Retinal pigment epithelial cell (primary cell): ENCODE measurements around the gene FNDC3B.
A peak's percentile ranks its signal among the peaks of the same experiment; 100 is the strongest.

Source experiments
- DNase-seq: peaks from one replicate; pipeline ENCODE4 v3.0.0-alpha.2; 2010; ENCODE audit warnings: low read depth
- H3K4me3 ChIP-seq: 2 replicates; pipeline ENCODE4 v1.5.1; 2011; ENCODE audit warnings: mild to moderate bottlenecking, low read length, control low read depth, moderate library complexity
- TF ChIP-seq, protein P1 (sequence below): conservative IDR thresholded peaks from 2 replicates; pipeline ENCODE4 v1.5.1; 2011; ENCODE audit warnings: low read depth, low read length, control low read depth, inconsistent platforms

FNDC3B gene

DNA sequence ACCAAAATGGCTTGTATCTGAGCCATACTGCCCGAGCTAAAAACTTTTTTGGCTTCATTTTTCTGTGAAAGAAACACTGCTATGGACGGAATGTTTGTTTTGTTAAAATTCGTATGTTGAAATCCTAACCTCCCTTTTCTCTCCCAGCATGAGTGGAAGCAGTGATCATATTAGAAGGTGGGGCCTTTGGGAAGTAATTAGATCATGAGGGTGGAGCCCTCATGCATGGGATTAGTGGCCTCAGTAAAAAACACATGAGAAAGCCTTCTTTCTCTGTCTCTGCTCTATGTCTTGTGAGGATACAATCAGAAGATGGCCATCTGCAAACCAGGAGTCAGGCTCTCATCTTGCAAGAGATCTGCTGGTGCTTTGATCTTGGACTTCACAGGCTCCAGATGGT is 7.4 kb upstream of the FNDC3B start:
- no peak for DNase-seq
- no peak overlapping the region for H3K4me3 ChIP-seq
- TF ChIP-seq, protein P1, sequence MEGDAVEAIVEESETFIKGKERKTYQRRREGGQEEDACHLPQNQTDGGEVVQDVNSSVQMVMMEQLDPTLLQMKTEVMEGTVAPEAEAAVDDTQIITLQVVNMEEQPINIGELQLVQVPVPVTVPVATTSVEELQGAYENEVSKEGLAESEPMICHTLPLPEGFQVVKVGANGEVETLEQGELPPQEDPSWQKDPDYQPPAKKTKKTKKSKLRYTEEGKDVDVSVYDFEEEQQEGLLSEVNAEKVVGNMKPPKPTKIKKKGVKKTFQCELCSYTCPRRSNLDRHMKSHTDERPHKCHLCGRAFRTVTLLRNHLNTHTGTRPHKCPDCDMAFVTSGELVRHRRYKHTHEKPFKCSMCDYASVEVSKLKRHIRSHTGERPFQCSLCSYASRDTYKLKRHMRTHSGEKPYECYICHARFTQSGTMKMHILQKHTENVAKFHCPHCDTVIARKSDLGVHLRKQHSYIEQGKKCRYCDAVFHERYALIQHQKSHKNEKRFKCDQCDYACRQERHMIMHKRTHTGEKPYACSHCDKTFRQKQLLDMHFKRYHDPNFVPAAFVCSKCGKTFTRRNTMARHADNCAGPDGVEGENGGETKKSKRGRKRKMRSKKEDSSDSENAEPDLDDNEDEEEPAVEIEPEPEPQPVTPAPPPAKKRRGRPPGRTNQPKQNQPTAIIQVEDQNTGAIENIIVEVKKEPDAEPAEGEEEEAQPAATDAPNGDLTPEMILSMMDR = no peak

DNA sequence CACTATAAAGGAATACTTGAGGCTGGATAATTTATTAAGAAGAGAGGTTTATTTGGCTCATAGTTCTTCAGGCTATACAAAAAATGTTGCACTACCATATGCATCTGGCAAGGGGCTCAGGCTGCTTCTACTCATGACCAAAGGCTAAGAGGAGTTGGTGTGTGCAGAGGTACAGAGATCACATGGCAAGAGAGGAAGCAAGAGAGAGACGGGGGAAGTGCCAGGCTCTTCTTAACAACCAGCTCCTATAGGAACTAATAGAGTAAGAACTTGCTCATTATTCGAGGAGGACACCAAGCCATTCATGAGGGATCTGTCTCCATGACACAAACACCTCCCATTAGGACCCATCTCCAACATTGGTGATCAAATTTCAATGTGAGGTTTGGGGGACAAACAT is 6.0 kb upstream of the FNDC3B start:
- no peak for DNase-seq
- no peak overlapping the region for H3K4me3 ChIP-seq
- TF ChIP-seq, protein P1 = no peak

DNA sequence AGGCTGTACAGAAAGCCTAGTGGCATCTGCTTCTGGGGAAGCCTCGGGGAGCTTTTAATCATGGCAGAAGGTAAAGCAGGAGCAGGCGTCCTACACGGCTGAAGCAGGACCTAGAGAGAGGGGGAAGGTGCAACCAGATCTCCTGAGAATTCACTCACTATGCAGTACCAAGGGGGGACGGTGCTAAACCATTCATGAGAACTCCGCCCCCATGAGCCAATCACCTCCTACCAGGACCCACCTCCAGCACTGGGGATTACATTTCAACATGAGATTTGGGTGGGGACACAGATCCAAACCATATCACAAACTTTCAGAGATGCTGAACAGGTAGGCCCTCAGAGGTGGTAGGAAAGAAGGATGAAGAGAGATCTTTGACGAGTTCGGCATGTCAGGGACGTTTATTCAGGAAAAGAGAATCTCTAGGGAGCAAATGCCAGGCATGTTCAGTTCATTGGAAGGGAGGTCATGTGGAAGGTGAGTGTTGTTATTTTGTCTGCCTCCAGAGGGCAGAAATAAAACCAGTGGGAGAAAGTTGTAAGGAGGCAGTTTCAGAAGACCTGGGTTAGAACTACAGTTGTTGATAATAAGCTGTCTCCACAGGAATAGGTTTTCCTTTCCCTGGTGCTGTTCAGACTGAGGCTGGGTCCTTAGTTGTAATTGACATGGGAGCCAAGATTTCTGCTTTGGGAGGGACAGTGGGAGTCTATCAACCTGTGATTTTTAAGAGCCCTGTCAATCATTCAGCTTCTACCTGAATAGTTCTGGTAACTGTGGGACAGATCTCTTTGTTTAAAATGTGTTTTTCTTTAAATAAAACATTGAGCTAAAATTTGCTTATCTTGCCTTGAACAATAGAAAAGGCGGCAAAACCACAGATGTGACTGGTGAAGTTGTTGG is 4.3 kb upstream of the FNDC3B start:
- TF ChIP-seq, protein P1 = peak; percentile 52
- H3K4me3 ChIP-seq = no peak overlapping the region
- DNase-seq = no peak

DNA sequence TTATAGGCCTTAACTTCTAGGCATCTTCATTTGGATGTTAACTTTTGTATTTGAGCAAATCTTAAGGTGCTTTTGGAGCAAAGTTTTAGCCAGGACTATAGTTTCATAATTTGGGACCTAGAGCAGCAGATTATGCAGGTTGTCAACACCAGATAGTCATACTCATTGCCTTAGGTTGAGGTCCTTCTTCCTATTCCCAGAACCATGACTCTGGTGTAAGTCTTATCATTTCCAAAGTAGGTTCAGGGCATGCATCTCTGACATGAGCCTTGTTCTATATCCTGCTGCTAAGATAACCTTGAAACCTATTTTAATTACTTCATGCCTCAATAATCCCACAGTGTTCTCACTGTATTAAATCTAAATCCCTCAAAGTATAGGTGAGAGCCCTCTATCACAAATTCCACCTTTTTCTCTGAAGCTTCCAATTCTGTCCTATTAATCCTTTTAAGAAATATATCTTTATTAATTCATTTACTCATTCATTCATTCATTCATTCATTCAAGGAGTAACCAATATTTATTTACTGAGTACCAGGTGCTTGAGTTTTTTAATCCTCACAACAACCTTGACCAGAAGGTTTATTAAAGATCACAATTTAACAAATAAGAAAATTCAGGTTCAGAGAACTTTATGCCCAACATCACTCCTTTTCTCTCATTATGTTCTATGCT is 2.7 kb upstream of the FNDC3B start:
- no peak overlapping the region for H3K4me3 ChIP-seq
- no peak for DNase-seq
- TF ChIP-seq, protein P1 = no peak

DNA sequence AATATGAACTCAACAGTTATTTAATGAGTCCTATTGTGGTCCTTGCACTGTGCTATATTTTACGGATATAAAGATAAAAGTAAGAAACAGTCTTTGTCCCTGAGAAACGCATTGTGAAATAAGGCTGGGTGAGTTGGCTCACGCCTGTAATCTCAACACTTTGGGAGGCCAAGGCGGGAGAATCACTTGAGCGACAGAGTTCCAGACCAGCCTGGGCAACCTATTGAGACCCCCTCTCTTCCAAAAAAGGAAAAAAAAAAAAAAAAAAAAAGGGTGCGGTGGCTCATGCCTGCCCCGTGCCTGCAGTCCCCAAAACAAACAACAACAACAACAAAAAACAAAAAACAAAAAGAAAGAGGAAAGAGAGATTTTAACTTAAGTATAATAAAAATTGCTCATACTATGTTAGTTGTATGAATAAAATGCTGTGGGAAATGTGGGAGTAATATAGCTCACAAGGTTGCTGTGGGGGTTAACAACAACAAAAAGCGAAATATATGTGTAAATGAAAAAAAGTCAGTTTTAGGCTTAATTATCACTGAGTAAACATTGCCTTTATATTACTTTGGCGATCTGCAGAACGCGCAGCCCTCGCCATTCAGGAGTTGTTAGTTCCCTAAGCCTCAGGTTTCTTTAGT is 461 bp upstream of the FNDC3B start:
- no peak for DNase-seq
- peak overlapping the region; percentile 76 for H3K4me3 ChIP-seq
- TF ChIP-seq, protein P1 = no peak

DNA sequence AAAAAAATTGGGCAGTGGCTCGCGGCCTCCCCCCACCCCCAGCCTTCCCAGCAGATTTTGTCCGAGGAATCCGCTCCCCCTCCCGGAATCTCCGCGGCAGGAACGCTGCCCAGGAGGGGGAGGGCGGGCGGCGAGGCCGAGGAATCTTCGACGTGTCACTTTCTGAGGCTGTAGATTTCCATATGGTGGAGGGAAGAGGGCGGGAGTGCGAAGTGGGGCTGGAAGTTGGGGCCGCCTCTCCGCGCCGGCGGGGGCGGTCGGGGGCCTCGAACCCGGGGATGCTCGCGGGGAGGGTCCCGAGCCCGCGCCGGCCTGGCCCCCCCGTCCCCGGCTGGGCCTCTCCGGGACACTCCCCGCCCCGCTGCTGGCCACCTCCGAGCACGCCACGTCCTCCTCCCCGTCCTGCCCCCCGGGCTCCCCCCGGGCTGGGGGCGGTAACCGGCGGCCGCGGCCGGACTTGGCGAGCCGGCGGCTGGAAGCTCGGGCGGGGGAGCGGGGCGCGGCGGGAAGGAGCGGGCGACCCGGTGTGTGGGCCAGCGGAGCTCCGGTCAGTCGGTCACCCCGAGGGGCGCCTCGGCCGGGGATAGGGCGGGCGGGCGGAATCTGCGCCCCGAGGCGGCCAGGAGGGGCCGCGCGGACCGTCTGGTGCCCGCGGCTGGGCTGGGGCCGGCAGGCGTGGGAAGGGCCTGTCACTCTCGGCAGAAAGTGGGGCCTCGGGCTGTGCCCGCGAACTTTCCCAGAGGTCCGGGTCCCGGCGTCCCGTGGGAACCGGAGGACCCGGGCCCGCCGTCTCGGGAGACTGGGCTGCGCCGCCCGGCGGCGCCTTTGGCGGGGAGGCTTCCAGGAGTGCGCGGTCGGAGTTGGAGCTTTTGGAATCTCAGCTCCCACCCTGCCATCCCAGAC is 951 bp downstream of the FNDC3B start:
- H3K4me3 ChIP-seq = peak overlapping the region; percentile 76
- TF ChIP-seq, protein P1 = peak; percentile 30
- no peak for DNase-seq
